H9 (cell line): ENCODE measurements around the gene TTC39C. TPM values are rescaled to one million over a fixed set of nuclear protein-coding genes. Genes with fewer than 3 reads are reported as not detected.

Source experiments
- DNase-seq: peaks from one replicate; pipeline ENCODE4 v3.0.0-alpha.2; 2017
- H2AFZ ChIP-seq: one replicate; pipeline ENCODE4 v1.6.1; 2013; ENCODE audit warnings: mild to moderate bottlenecking, low read length, control low read depth, moderate library complexity
- H2AK5ac ChIP-seq: 2 replicates; pipeline ENCODE4 v1.6.1; 2013; ENCODE audit warnings: low read length, control low read depth, mixed read lengths; ENCODE audit not compliant: insufficient read length
- H2BK120ac ChIP-seq: one replicate; pipeline ENCODE4 v1.6.1; 2013; ENCODE audit warnings: low read depth, mild to moderate bottlenecking, low read length, control low read depth, inconsistent platforms; ENCODE audit not compliant: poor library complexity, severe bottlenecking
- H2BK12ac ChIP-seq: 2 replicates; pipeline ENCODE4 v1.6.1; 2013; ENCODE audit warnings: low read length, control low read depth, mixed read lengths, low read depth; ENCODE audit not compliant: insufficient read length
- H2BK15ac ChIP-seq: 2 replicates; pipeline ENCODE4 v1.6.1; 2013; ENCODE audit warnings: low read depth, low read length, control low read depth
- H2BK20ac ChIP-seq: one replicate; pipeline ENCODE4 v1.6.1; 2013; ENCODE audit warnings: low read depth, mild to moderate bottlenecking, low read length, control low read depth, inconsistent platforms; ENCODE audit not compliant: poor library complexity, severe bottlenecking
- H2BK5ac ChIP-seq: 2 replicates; pipeline ENCODE4 v1.6.1; 2013; ENCODE audit warnings: low read length, control low read depth, mixed read lengths; ENCODE audit not compliant: insufficient read length
- H3K14ac ChIP-seq: 2 replicates; pipeline ENCODE4 v1.6.1; 2013; ENCODE audit warnings: low read length, control low read depth; ENCODE audit not compliant: insufficient read depth
- H3K18ac ChIP-seq: 2 replicates; pipeline ENCODE4 v1.6.1; 2013; ENCODE audit warnings: low read depth, mild to moderate bottlenecking, mixed read lengths, low read length, control low read depth; ENCODE audit not compliant: insufficient read length
- H3K23ac ChIP-seq: 2 replicates; pipeline ENCODE4 v1.6.1; 2013; ENCODE audit warnings: low read length, control low read depth, mixed read lengths, low read depth; ENCODE audit not compliant: insufficient read length
- H3K23me2 ChIP-seq: 2 replicates; pipeline ENCODE4 v1.6.1; 2013; ENCODE audit warnings: low read depth, mild to moderate bottlenecking, mixed read lengths, low read length, control low read depth; ENCODE audit not compliant: insufficient read length, poor library complexity, severe bottlenecking
- H3K27ac ChIP-seq: 2 replicates; pipeline ENCODE4 v1.5.1; 2013; ENCODE audit warnings: low read length, control low read depth, mixed read lengths, low read depth; ENCODE audit not compliant: insufficient read length
- H3K27me3 ChIP-seq: 2 replicates; pipeline ENCODE4 v1.6.1; 2013; ENCODE audit warnings: low read length, control low read depth, inconsistent platforms; ENCODE audit not compliant: insufficient read depth
- H3K4ac ChIP-seq: 2 replicates; pipeline ENCODE4 v1.6.1; 2013; ENCODE audit warnings: low read depth, mild to moderate bottlenecking, control low read depth, inconsistent platforms, low read length, moderate library complexity
- H3K4me1 ChIP-seq: 2 replicates; pipeline ENCODE4 v1.6.1; 2013; ENCODE audit warnings: low read length, control low read depth, inconsistent platforms; ENCODE audit not compliant: insufficient read depth
- H3K4me2 ChIP-seq: 2 replicates; pipeline ENCODE4 v1.6.1; 2013; ENCODE audit warnings: low read length, control low read depth, mixed read lengths; ENCODE audit not compliant: insufficient read length, insufficient read depth
- H3K56ac ChIP-seq: 2 replicates; pipeline ENCODE4 v1.6.1; 2013; ENCODE audit warnings: low read depth, mild to moderate bottlenecking, mixed read lengths, low read length, control low read depth; ENCODE audit not compliant: insufficient read length
- H3K79me1 ChIP-seq: 2 replicates; pipeline ENCODE4 v1.6.1; 2013; ENCODE audit warnings: low read depth, mild to moderate bottlenecking, moderate library complexity, low read length, control low read depth, inconsistent platforms; ENCODE audit not compliant: insufficient read depth, poor library complexity, severe bottlenecking
- H3K79me2 ChIP-seq: 2 replicates; pipeline ENCODE4 v1.6.1; 2013; ENCODE audit warnings: low read length, control low read depth, inconsistent platforms; ENCODE audit not compliant: insufficient read depth
- H3K9ac ChIP-seq: 2 replicates; pipeline ENCODE4 v1.6.1; 2013; ENCODE audit warnings: low read length, control low read depth, mixed read lengths; ENCODE audit not compliant: insufficient read length; ENCODE audit errors: extremely low read depth
- H3K9me3 ChIP-seq: one replicate; pipeline ENCODE4 v1.6.1; 2013; ENCODE audit warnings: low read depth, low read length, inconsistent platforms; ENCODE audit not compliant: control insufficient read depth
- H3T11ph ChIP-seq: one replicate; pipeline ENCODE4 v1.6.1; 2013; ENCODE audit warnings: mild to moderate bottlenecking, low read length, control low read depth, inconsistent platforms
- H4K20me1 ChIP-seq: one replicate; pipeline ENCODE4 v1.6.1; 2013; ENCODE audit not compliant: control insufficient read depth, insufficient read length, insufficient read depth
- H4K5ac ChIP-seq: 2 replicates; pipeline ENCODE4 v1.6.1; 2013; ENCODE audit warnings: low read depth, mild to moderate bottlenecking, mixed read lengths, low read length, control low read depth; ENCODE audit not compliant: insufficient read length
- H4K8ac ChIP-seq: replicated peaks from 2 replicates; pipeline ENCODE4 v1.6.1; 2013; ENCODE audit warnings: low read length, control low read depth, mixed read lengths, low read depth; ENCODE audit not compliant: insufficient read length
- H4K91ac ChIP-seq: 2 replicates; pipeline ENCODE4 v1.6.1; 2013; ENCODE audit warnings: low read depth, mild to moderate bottlenecking, moderate library complexity, mixed read lengths, low read length, control low read depth; ENCODE audit not compliant: insufficient read length
- H3K27ac Mint-ChIP-seq, 3 experiments: 2 replicates in 2 of 3; 3 replicates in 1 of 3; pipeline ENCODE4 v1.8.0; 2020 to 2021; ENCODE audit warnings: mixed read lengths in 3 of 3, mild to moderate bottlenecking in 1 of 3, moderate library complexity in 1 of 3
- H3K27me3 Mint-ChIP-seq: 2 replicates; pipeline ENCODE4 v1.8.0; 2021; ENCODE audit warnings: low read depth, mild to moderate bottlenecking, moderate library complexity, mixed read lengths
- H3K36me3 Mint-ChIP-seq, 3 experiments: 2 replicates in 2 of 3; 3 replicates in 1 of 3; pipeline ENCODE4 v1.8.0; 2020 to 2021; ENCODE audit warnings: low read depth in 3 of 3, mixed read lengths in 3 of 3; ENCODE audit not compliant: insufficient read depth in 1 of 3
- H3K4me1 Mint-ChIP-seq, 2 experiments: 2 replicates each; pipeline ENCODE4 v1.8.0; 2020; ENCODE audit warnings: mixed read lengths in 2 of 2
- H3K4me3 Mint-ChIP-seq, 2 experiments: 2 replicates in 1 of 2; 3 replicates in 1 of 2; pipeline ENCODE4 v1.8.0; 2020 to 2021; ENCODE audit warnings: mild to moderate bottlenecking in 2 of 2, mixed read lengths in 2 of 2, moderate library complexity in 1 of 2
- H3K9me3 Mint-ChIP-seq, 2 experiments: 2 replicates in 1 of 2; 3 replicates in 1 of 2; pipeline ENCODE4 v1.8.0; 2020; ENCODE audit warnings: mild to moderate bottlenecking in 2 of 2, mixed read lengths in 2 of 2, moderate library complexity in 1 of 2
- CTCF ChIP-seq: fragments of 200-600 bp; sonication (generic); conservative IDR thresholded peaks from 3 replicates; pipeline ENCODE4 v1.8.0; 2021; ENCODE audit warnings: antibody characterized with exemption, mild to moderate bottlenecking
- WGBS: extraction: QIAGEN DNeasy Blood & Tissue Kit; methylation state at CpG from one replicate; pipeline ENCODE4 v1.1.7; 2013; ENCODE audit warnings: missing lambda C conversion rate, low lambda C conversion rate, mixed read lengths; ENCODE audit not compliant: insufficient read length; ENCODE audit errors: extremely low coverage; 5-methylcytosine and 5-hydroxymethylcytosine counted together
- total RNA-seq: library from RNA; stranded (reverse); gene quantifications from 2 replicates; pipeline ENCODE4 v1.2.1, GENCODE V29; 2021

Gene TTC39C
- total RNA-seq, 1 experiment from 2014 or later: 18.0 TPM

GRCh38 chr18:24086082-24086481, 71.5 kb downstream of the TTC39C start:
- Histone ChIP-seq H3T11ph (no peak overlapping the region), H4K5ac (no peak overlapping the region), H2BK5ac (no peak overlapping the region), H3K18ac (no peak overlapping the region), H4K91ac (no peak overlapping the region), H2BK12ac (no peak overlapping the region), H3K4me2 (no peak overlapping the region), H3K9ac (no peak overlapping the region), H3K79me2 (0 out of 2 replicates have a peak, but pooled peaks cover 2% of the 10 kb centered on the region), H3K23ac (no peak overlapping the region), H3K4me1 (no peaks in the 10 kb centered on the region), H4K20me1 (no peaks in the 10 kb centered on the region), H2BK15ac (no peak overlapping the region), H3K9me3 (no peaks in the 10 kb centered on the region), H4K8ac (no peak overlapping the region), H3K14ac (no peak overlapping the region), H2AK5ac (no peak overlapping the region), H3K27ac (no peak overlapping the region), H2AFZ (no peak overlapping the region), H3K27me3 (no peaks in the 10 kb centered on the region), H3K79me1 (no peaks in the 10 kb centered on the region), H3K4ac (no peak overlapping the region), H2BK120ac (no peak overlapping the region), H3K23me2 (no peaks in the 10 kb centered on the region), H3K56ac (no peak overlapping the region), H2BK20ac (no peak overlapping the region)
- H3K27ac Mint-ChIP-seq: no peak overlapping the region; a peak in 1 of 7 replicates
- H3K4me1 Mint-ChIP-seq: no peaks in the 10 kb centered on the region
- H3K27me3 Mint-ChIP-seq: no peaks in the 10 kb centered on the region
- WGBS: no CpG with 5 or more reads among the region's 5 CpGs
- H3K36me3 Mint-ChIP-seq: peaks cover 0 to 7% (median 2%) of the 10 kb centered on the region in 3 experiments; a peak in 3 of 7 replicates
- H3K4me3 Mint-ChIP-seq: no peak overlapping the region
- no peaks in the 10 kb centered on the region for H3K9me3 Mint-ChIP-seq
- TF ChIP-seq CTCF: no peak
- no peak for DNase-seq
